Esophagus squamous epithelium (tissue), 5 donors: ENCODE results near the gene ITGA11. TPM values are rescaled to one million over a fixed set of nuclear protein-coding genes. Genes with fewer than 3 reads are reported as not detected.

ENCODE experiments used
- DNase-seq: peaks from one replicate; lab custom pipeline; 2025; lab: John Stamatoyannopoulos, UW
- H3K27ac ChIP-seq, 4 donors: fragments of 200-600 bp; sonication (generic); one replicate each; pipeline ENCODE4 v1.5.1; 2016 to 2019; ENCODE audit warnings: mild to moderate bottlenecking in 1 of 4
- H3K27me3 ChIP-seq, 4 donors: fragments of 200-600 bp; sonication (generic); 1 replicate in 3 of 4; 2 replicates in 1 of 4; pipeline versions ENCODE4 v1.5.1 to v1.6.0; 2017 to 2021; ENCODE audit warnings: antibody characterized with exemption in 1 of 4
- H3K36me3 ChIP-seq, 3 donors: fragments of 200-600 bp; sonication (generic); one replicate each; pipeline ENCODE4 v1.5.1; 2016 to 2019
- H3K4me1 ChIP-seq, 3 donors: fragments of 200-600 bp; sonication (generic); one replicate each; pipeline ENCODE4 v1.5.1; 2017 to 2019
- H3K4me3 ChIP-seq, 4 donors: fragments of 200-600 bp; sonication (generic); 1 replicate in 3 of 4; 2 replicates in 1 of 4; pipeline ENCODE4 v1.5.1; 2016 to 2019; ENCODE audit warnings: mild to moderate bottlenecking in 2 of 4, moderate library complexity in 1 of 4
- H3K9me3 ChIP-seq, 3 donors: fragments of 200-600 bp; sonication (generic); one replicate each; pipeline ENCODE4 v1.5.1; 2016 to 2019
- POLR2A ChIP-seq, 4 donors: fragments of 450-650 bp; IDR thresholded peaks; one replicate each; pipeline ENCODE4 v1.6.1; 2017; ENCODE audit warnings: antibody characterized with exemption in 4 of 4, mild to moderate bottlenecking in 4 of 4, moderate library complexity in 3 of 4
- WGBS, 2 donors: methylation state at CpG; one replicate each; pipeline ENCODE4 v1.1.5; 2018; 5-methylcytosine and 5-hydroxymethylcytosine counted together
- intact Hi-C: fragments of 100-400 bp; cut with DNase I; formaldehyde crosslinking; loops from one replicate; pipeline ENCODE4 v1.15.0; 2022
- total RNA-seq, 4 donors: library from RNA; depleted of rRNA; stranded (reverse); fragments of >200 nt; gene quantifications; one replicate each; pipeline ENCODE4 v1.1.0, GENCODE V29; 2016
- TF ChIP-seq, protein P1 (sequence below), 6 experiments: fragments of 450-650 bp in 4 of 6; fragments of 200-600 bp in 2 of 6; sonication (generic) in 2 of 6; IDR thresholded peaks; one replicate each; pipeline ENCODE4 v1.5.1; 2016 to 2019; ENCODE audit warnings: antibody characterized with exemption in 6 of 6, mild to moderate bottlenecking in 4 of 6, moderate library complexity in 4 of 6
- donor health status: DM: yes; HTN: yes; CAD: no.

The ITGA11 gene
- total RNA-seq, 4 donors from 2014 or later = 0.19 to 2.9 (median 0.81) TPM

DNA sequence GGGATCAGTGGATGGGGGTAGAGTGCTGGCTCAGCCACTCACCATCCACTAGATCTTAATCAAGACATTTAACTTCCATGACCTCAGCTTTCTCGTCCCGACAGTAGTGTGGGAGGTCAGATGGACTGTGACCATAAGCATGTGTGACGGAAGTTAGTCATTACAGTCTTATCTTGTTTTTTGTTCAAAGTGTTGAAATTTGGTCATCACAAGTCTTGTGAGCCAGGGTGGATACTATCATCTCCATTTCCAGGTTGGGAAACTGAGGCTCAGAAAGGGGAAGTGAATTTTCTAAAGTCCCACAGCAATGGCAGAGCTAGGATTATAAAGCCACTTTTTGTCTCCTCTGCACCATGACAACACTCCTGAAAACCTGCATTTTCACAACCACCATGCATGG, 32.0 kb upstream of the ITGA11 start:
- H3K36me3 ChIP-seq = no peaks in the 10 kb centered on the region
- 64 to 79% methylated on average over 3 of the region's 3 CpGs for WGBS, 2 donors

GRCh38 chr15:68463444-68463843, 31.5 kb upstream of the ITGA11 start:
- H3K27me3 ChIP-seq = peaks cover 0 to 12% (median 0%) of the 10 kb centered on the region in 4 donors
- H3K4me1 ChIP-seq = no peaks in the 10 kb centered on the region
- no peaks in the 10 kb centered on the region for H3K9me3 ChIP-seq
- WGBS, 2 donors = 70 to 79% methylated on average over 5 of the region's 5 CpGs
- intact Hi-C loops = no loop called here
- no peak for DNase-seq
- H3K27ac ChIP-seq = no peak overlapping the region
- H3K4me3 ChIP-seq = no peak overlapping the region
- H3K36me3 ChIP-seq = no peaks in the 10 kb centered on the region
- TF ChIP-seq, protein P1, sequence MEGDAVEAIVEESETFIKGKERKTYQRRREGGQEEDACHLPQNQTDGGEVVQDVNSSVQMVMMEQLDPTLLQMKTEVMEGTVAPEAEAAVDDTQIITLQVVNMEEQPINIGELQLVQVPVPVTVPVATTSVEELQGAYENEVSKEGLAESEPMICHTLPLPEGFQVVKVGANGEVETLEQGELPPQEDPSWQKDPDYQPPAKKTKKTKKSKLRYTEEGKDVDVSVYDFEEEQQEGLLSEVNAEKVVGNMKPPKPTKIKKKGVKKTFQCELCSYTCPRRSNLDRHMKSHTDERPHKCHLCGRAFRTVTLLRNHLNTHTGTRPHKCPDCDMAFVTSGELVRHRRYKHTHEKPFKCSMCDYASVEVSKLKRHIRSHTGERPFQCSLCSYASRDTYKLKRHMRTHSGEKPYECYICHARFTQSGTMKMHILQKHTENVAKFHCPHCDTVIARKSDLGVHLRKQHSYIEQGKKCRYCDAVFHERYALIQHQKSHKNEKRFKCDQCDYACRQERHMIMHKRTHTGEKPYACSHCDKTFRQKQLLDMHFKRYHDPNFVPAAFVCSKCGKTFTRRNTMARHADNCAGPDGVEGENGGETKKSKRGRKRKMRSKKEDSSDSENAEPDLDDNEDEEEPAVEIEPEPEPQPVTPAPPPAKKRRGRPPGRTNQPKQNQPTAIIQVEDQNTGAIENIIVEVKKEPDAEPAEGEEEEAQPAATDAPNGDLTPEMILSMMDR (IDR thresholded peaks at IDR 0.05) = no peak
- TF ChIP-seq POLR2A (IDR thresholded peaks at IDR 0.05) = no peak

More for the DNA sequence above, 32.0 kb upstream of the ITGA11 start:
- Histone ChIP-seq H3K27me3 (peaks cover 0 to 12% (median 0%) of the 10 kb centered on the region in 4 donors), H3K9me3 (no peaks in the 10 kb centered on the region), H3K4me1 (peaks cover 0 to under 1% (median 0%) of the 10 kb centered on the region in 3 donors), H3K27ac (no peak overlapping the region), H3K4me3 (no peak overlapping the region)
- no peak for DNase-seq
- intact Hi-C loops = no loop called here
- TF ChIP-seq POLR2A (IDR thresholded peaks at IDR 0.05) = no peak
- TF ChIP-seq, protein P1 (IDR thresholded peaks at IDR 0.05) = no peak

GRCh38 chr15:68460166-68460565, 28.2 kb upstream of the ITGA11 start:
- H3K36me3 ChIP-seq = no peaks in the 10 kb centered on the region
- H3K4me1 ChIP-seq = no peaks in the 10 kb centered on the region
- WGBS, 2 donors = 66 to 68% methylated on average over 1 to 2 of the region's 2 CpGs
- H3K27me3 ChIP-seq = peaks cover 0 to 12% (median 0%) of the 10 kb centered on the region in 4 donors
- H3K4me3 ChIP-seq = no peak overlapping the region
- no peak for DNase-seq
- intact Hi-C loops = no loop called here
- no peak overlapping the region for H3K27ac ChIP-seq
- H3K9me3 ChIP-seq = no peaks in the 10 kb centered on the region
- TF ChIP-seq POLR2A (IDR thresholded peaks at IDR 0.05) = no peak
- TF ChIP-seq, protein P1 (IDR thresholded peaks at IDR 0.05) = no peak

- TF ChIP-seq, protein P1 (IDR thresholded peaks at IDR 0.05) = no peak
- TF ChIP-seq POLR2A (IDR thresholded peaks at IDR 0.05) = no peak
- Histone ChIP-seq H3K36me3 (no peaks in the 10 kb centered on the region), H3K4me3 (no peak overlapping the region), H3K9me3 (no peaks in the 10 kb centered on the region), H3K4me1 (no peaks in the 10 kb centered on the region), H3K27ac (no peak overlapping the region), H3K27me3 (peaks cover 0 to 53% (median 3%) of the 10 kb centered on the region in 4 donors)
- DNase-seq = no peak
- intact Hi-C loops = no loop called here
- 71 to 87% methylated on average over 1 of the region's 1 CpG for WGBS, 2 donors
These were observed 18.2 kb upstream of the ITGA11 start for GRCh38 chr15:68450192-68450591.

GRCh38 chr15:68449389-68449788, 17.4 kb upstream of the ITGA11 start:
- intact Hi-C loops = no loop called here
- DNase-seq = no peak
- TF ChIP-seq, protein P1 (IDR thresholded peaks at IDR 0.05) = no peak
- TF ChIP-seq POLR2A (IDR thresholded peaks at IDR 0.05) = no peak
- peaks cover 0 to 53% (median 3%) of the 10 kb centered on the region in 4 donors for H3K27me3 ChIP-seq
- 0 to 89% methylated on average over 1 to 2 of the region's 6 CpGs for WGBS, 2 donors
- H3K27ac ChIP-seq = no peak overlapping the region
- H3K4me1 ChIP-seq = no peaks in the 10 kb centered on the region
- no peaks in the 10 kb centered on the region for H3K36me3 ChIP-seq
- no peaks in the 10 kb centered on the region for H3K9me3 ChIP-seq
- no peak overlapping the region for H3K4me3 ChIP-seq
